Cerebellar nuclear complex (tissue), 1 donor: ENCODE measurements around the gene PYGB.
A peak's percentile ranks its signal among the peaks of the same experiment; 100 is the strongest.
"Not testable (repeated sequence)": the region's sequence is repeated elsewhere in the genome, so short reads cannot be mapped to it uniquely, and the experiment has no call there.

Experiments used
- DNase-seq, 2 experiments: peaks; one replicate each; lab custom pipeline; 2025; lab: John Stamatoyannopoulos, UW

PYGB gene

DNA sequence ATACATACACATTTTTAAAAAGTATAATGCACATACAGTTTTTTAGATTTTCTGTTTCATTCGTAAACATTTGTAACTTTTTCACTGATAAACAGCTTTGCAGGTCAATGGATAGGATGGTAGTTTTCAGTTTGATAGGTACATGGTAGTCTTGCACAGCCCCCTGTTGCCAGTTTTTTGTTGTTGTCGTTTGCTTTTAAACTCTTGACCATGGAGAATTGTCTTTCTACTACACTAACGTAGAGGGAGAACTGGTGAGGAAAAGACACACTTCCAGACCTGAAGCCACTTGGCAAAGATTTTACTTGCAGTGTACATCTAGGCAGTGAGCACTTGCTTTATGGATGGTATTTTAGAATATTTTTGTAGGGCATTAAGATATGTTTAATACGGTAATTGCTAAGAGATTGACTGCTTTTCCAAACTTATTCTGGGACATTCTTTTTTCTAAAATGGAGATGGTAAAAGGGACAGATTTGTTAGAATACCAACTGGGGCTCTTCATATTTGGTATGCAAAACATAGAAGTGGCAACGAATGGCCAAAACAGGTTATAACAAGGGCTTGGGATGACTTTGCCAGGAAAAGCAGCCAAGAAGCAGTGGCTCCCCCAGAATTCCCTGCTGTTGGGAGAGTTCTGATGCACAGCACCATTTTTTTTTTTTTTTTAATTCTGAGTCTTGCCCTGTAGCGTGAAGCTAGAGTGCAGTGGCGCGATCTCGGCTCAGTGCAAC lies 1.5 kb downstream of the PYGB start:
- peak; percentile 39 to 70 for DNase-seq

DNA sequence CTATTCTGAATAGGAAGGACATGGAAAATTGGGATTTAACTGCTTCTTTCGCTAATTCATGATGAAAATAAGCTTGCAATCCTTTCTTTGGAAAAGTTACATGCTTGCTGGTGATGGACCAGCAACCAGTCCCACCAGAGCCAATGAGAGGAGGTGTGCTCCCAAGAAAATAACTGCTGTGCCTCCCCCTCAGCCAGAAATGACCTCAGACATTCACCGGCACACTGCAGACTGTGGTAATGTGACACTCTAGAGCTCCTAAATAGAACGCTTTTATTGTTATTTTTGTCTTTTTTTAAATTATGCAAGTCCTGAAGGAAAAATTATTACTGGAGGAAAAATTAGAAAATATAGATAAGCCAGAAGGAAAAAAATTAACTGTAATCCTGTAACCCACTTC lies 2.6 kb downstream of the PYGB start:
- DNase-seq: peak in 1 of 2 experiments; percentile 14

DNA sequence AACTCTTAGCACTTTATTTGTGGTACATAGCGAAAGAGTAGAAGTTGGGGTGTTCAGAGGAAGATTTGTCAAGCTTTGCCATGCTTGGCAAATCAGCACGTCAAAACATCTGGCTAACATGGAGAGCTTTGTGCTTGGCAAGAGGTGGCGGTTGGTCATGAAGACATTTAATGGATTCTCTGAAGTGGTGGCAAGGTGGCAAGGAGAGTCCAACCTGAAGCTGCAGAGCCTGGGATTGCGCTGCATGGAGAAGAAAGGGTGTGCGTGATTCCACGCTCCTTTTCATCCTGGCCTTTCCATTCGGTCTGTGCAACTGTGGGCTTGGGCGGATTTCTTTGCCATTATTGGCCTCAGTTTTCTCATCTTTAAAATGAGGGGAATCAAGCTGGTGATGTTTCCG lies 3.1 kb downstream of the PYGB start:
- no peak for DNase-seq

DNA sequence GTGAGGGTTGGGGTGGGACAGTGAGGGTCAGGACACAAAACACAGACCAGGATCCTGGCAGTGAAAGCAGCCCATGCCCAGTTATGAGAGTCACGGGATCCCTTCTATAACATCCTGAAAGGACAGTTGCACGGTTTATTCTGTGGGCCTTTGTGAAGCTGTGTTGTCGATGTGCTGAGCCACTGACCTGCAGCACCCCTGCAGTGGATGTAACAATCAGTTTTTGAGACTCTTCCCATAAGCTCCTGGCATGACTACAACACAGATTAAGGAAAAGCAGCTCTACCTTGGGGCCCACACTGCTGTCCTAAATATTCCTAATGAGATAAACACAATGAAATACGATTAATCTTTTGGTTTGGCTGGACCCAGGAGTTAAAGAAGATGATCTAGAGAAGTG lies 3.7 kb downstream of the PYGB start:
- DNase-seq: no peak

DNA sequence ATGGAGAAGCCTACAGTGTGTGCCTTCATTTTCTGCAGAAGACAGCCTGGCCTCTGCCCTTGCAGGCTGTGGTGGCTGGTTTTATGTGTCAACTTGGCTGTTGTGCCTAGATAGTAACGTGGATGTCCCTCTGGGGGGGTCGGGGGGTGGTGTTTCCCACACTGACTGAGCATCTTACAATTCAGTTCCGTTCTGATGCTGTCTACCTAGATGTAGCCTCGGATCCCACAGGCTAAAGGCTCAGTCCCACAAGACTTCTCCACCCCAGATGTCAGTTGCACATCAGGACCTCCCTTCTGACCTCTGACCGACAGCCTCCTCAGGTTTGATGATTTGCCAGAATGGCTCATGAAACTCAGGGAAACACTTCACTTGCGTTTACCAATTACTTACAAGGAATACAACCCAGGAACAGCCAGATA lies 4.4 kb downstream of the PYGB start:
- DNase-seq: no peak

DNA sequence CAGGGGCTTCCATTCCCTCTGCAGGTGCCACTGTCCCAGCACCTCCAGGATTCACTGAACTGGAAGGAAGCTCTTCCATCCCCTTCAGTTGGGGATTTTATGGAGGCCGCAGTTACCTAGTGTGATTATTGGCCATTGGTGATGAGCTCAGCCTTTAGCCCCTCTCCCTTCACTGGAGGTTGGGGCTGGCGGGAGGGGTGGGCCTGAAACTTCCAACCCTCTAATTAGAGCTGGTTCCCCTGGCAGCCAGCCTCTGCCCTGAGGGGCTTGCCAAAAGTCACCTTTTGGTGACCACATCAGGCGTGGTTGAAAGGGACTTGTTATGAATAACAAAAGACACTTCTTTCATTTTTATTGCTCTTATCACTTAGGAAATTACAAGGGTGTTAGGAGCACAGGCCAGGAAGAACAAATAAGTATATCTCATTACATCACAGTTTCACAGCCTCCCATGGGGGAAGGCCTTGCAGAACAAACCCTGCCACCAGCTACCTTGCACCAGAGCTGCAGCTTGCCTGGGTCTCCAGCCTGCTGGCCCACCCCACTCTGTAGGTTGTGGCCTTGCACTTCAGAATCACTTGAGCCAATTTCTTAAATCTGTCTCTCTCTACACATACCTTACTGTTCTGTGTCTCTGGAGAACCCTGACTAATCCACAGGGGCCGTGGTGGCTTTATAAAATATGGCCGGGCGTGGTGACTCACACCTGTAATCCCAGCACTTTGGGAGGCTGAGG lies 5.0 kb downstream of the PYGB start:
- no peak for DNase-seq

DNA sequence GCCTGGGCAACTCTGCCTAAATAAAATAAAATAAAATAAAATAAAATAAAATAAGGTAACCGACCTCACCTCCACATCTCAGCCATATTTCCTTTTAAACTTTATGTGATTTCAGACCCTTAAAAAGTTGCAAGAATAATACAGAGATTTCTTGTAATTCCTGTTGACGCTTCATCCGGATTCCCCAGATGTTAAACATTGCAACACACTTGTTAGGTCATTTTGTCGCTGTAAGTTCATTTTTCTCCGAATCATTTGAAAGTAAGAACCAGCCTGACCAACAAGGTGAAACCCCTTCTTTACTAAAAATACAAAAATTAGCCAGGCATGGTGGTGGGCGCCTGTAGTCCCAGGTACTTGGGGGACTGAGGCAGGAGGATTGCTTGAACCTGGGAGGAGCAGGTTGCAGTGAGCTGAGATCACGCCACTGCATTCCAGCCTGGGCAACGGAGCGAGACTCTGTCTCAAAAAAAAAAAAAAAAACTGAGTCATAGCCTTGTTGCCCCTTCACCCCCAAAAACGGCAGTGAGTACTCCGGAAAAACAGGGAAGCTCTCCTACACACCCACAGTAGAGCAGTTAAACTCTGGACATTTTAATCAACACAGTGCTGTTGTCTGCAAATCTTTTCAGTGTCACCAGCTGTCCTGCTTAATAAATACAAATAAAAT lies 5.9 kb downstream of the PYGB start:
- DNase-seq: no peak

DNA sequence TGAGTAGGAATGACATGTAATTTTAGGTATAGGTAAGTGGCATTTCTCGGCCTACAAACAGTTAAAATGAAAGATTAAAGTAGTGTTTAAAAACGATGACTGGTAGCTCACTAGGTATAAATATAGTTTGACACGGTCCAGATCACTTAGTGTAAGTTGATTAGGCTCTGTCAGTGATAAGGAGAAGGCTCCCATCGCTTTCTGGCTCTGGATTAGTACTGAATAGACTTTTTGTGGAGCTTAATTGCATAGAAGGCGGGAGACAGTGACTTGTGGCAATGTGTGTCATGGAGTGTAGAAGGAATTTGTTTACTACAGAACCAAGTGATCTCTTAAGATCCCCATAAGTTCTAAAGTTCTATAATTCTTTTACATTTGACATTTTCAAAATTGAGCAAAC lies 6.7 kb downstream of the PYGB start:
- no peak for DNase-seq

DNA sequence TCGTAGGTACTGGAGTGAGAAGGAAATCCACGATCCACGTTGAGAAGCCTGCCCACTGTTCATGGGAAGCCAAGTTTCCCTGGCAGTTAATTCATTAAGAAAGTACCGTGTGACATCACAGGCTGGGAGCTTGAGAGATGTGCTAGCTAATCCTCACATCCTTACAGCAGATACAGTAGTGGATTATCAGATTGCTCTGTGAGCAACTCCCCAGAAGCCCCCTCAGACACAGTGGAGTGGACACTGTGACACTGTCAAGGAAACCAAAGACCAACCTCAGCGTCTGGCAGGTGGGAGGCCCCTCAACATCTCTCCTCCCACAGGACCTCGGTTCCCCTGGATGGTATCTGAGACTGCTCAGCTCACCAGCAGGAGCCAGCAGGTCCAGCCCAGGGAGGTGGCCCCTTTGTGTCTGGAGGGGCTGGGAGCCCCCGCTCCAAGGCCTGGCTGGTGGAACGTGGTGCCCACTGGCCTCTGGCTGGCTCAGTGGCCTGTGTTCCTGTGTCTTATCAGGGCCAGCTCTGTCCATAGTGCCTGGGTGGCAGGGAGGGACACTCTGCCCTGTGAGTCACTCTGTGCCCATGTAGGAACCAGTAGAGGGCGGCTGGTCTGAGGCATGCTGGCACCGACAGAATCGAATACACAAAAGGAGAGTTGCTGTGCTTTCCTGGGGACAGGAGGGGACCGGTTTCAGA lies 7.2 kb downstream of the PYGB start:
- no peak for DNase-seq

DNA sequence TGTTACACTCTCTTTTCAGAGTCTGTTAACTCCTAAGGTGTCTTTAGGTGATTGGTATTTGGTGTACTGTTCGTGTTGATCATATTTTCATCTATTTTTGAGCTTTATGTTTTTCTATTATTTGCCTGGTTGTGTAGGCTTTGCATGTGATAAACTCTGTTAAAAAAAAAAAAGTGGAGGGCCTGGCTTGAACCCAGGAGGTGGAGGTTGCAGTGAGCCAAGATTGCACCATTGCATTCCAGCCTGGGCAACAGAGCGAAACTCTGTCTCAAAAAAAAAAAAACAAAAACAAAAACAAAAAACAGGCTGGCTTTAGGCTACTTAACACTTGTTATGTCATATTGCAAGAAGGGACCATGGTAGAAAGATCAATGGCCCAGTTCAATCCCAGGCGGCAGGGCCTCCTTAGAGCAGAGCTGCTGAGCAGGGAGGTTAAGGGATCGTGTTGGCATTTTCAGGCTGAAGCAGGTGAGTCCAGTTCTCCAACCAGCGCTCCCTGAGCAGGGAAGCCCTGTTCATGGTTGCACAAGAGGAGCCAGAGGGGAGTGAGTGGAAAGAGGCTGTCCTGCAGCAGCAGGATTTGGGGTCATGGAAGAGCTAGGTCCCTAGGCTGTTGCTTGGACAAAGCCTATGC lies 8.5 kb downstream of the PYGB start:
- no peak for DNase-seq

DNA sequence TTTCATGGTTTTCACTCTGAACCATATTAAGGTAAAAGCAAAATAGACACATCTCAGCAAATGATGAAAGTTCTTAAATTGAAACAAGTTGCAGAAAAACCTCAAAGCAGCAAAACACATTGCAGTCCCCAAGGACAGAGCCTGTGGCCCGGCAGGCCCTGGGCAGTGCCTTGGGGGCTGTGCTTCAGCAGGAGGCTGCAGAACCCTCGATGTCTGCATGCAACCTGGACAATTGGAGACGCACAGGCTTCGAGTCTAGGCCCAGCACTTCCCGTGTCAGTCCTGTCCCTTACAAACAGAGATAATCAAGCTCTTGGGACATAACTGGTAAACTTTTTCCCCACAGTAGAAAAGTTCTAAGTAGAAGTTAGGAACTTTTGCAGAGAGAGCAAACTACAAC lies 9.2 kb downstream of the PYGB start:
- DNase-seq: no peak

DNA sequence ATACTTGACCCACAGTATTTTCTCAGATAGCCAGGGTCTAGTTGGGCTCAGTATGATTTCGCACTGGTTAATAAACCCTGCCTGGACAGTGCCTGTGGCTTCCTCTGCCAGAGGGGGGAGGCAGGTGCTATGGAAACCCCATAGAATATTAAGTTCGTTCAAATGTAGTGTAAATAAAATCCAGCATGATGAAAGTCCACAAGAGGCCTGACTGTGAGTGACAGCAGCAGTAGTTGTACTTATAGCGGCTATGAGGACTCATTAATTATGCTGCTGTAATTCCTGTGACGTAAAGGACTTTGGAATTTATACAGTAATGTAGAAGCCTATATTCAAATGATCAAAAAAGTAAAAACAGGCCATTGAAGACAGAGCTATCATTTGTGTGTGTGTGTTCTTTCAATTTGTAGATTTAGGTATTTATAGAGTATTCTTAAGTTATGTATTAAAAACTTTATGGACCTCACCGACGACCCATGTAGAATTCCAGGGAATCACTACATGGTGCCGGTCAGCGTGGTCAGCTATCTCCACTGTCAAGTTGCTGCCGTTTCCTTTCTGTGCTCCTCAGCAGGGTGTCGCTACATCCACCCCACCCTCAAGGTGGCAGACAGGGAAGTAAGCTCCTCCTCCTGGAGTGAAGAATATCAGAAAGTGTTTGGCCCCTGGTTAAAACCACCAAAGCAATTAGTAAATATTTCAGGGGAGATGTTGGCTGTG lies 10.0 kb downstream of the PYGB start:
- DNase-seq: no peak

DNA sequence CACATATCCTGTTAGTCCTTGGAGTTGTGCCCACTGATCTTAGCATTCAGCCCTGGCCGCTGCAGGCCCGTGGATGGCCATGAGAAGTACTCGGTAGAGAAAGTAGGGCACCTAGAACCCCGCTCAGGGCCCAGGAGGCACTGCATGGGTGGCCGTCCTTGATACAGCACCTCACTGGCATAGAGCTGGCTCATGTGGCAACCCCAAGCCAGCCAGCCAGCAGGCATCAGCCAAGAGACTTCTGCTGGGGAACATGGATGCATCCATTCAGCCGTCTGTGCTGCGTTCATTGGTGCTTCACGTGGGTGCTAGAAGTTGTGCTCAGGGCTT lies 10.6 kb downstream of the PYGB start:
- no peak for DNase-seq

DNA sequence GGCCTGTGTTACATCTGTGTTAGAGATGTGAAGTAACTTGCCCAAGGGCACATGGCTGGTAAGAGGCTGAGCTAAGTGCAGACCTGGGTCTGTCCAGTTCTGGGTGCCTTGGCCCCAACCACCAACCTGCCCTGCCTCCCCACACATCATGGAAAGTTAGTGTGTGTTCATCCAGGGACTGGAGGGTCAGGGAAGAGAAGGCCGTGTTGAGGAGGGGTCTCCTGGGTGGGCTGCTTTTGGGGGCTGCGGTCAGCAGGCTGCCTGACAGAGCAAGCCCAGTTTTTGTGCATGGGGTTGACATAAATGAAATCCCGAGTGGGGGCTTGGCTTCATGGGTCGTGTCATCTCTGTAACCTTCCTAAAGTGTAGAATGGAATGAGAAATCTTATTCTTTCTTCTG lies 10.9 kb downstream of the PYGB start:
- DNase-seq: no peak

DNA sequence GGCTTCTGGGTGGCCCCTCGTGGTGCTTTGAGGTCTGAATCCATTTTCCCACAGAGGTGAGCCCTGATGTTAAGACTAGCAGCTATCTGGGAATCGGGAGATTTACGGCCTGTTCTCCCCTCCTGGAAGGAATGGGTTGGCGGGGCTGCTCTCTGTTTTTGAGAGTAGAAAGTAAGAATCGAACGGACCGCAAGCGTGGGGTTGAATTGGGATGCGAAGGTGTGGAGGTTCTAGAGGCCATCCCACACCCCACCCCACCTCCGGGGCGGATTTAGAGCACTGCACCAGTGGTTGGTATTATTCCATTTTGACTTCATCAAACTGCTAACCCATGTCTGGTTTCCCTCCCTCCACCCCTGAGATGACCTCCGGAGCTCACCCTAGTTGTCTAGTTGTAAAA lies 11.5 kb downstream of the PYGB start:
- no peak for DNase-seq

DNA sequence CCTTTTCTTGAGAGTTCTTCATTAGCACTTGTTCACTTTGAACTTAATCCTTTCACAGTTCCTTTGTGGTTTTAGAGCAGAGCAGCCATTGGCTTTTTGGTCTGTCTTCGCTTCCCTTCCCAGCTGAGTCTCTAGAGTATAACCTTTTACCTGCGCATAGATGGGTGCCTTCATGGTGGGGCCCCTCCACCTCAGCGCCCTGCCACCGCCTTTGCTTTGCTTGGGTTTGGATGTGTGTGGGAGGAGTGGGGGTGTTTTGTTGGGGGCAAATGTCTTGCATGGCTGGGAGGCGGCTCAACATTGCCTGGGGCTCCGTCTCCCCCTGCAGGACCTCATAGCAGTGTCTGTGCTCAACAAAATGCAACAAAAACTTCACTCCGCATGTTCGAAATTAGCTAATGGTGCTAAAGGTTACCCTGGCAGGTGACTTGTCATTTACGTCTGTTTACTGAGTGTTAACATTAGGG lies 11.9 kb downstream of the PYGB start:
- no peak for DNase-seq

DNA sequence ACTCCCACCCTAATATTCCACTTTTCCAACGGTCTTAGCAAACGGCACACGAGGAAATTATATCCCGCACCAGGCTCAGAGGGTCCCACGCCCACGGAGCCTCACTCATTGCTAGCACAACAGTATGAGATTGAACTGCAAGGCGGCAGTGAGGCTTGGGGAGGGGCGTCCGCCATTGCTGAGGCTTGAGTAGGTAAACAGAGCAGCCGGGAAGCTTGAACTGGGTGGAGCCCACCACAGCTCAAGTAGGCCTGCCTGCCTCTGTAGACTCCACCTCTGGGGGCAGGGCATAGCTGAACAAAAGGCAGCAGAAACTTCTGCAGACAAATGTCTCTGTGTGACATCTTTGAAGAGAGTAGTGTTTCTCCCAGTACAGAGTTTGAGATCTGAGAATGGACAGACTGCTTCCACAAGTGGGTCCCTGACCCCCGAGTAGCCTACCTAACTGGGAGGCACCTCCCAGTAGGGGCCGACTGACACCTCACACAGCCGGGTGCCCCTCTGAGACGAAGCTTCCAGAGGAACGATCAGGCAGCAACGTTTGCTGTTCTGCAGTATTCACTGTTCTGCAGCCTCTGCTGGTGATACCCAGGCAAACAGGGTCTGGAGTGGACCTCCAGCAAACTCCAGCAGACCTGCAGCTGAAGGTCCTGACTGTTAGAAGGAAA lies 13.0 kb downstream of the PYGB start:
- not testable (repeated sequence) for DNase-seq

DNA sequence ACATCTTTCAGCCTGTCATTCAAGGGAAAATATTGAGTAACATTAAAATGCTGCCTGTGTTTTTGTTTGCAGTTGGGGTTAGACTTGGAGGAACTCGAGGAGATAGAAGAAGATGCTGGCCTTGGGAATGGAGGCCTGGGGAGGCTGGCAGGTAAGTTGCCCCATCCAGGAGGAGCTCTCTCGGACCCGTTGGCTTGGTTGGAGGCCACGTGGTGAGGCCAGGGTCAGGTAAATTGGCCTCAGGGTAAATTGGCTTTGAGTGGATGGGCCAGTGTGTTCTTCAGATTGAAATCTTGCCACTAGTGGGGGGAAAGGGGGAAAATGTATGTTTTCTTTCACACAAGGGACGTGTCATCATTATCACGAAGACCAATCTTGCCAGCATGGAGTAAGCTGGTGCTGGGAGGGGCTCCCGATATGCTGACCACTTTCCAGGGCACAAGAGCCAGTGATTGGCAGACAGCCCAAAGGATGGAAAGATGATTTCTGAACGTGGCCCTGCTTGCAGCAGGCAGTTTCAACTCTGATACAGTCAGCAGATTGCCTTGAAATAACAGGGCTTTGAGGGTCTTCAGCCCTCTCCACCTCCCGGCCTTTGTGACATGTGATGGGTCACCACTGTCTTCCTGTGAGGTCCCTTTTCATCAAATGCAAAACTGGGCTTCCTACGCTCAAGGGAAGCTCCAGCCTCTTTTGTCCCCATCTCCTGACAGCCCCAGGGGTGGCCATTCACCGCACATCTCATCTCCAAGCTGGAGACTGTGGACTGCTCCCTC lies 21.4 kb downstream of the PYGB start:
- DNase-seq: no peak

DNA sequence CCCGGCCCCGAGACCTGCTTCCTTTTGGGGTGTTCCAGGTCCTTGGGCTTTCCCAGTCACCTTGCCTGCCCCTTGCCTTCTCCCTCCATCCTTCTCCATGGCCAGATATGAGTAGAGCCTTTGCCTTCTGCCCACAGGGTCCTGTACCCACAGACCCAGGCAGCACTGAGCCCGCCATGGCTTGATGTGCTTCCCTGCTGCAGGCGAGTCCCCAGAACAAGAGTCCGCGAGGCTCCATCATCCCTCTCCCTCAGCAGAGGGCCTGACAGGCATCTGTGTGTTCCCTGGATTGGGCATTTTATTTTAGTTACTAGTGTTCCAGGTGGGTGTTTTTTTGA lies 21.9 kb downstream of the PYGB start:
- no peak for DNase-seq

DNA sequence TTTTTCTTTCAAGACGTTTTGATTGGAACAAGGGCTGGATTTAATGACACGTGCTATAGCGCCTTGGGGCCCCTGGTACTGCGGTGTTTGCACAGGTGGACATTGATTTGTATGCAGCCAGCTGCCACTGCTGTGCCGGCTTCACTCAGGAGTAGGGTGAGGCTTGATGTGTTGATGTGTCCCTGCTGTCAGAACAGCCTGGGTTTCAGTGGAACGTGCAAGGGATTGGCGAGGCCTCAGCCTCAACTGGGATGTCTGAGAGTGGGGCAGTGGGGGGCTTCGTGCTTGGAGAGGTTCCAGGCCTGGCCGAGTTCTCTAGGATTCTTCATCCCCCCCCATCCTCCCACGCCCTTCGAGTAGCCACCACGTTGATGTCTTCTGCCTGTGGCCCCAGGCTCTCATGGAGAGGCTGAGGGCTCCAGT lies 23.0 kb downstream of the PYGB start:
- no peak for DNase-seq
